GM19351 (cell line): ENCODE data around the gene NOP16.

ENCODE experiments used
- ATAC-seq: cut with Tn5 transposase; IDR thresholded peaks from one replicate; pipeline ENCODE4 v1.9.1; 2021; ENCODE audit warnings: mild to moderate bottlenecking, moderate library complexity; ENCODE audit not compliant: unreplicated experiment

NOP16 gene

GRCh38 chr5:176388003-176388443, 375 bp downstream of the NOP16 start:
- peak; percentile 0 for ATAC-seq

- ATAC-seq = no peak
Observed at GRCh38 chr5:176387384-176387925, 943 bp downstream of the NOP16 start.

- no peak for ATAC-seq
Observed at GRCh38 chr5:176386491-176386890, 1.9 kb downstream of the NOP16 start.

GRCh38 chr5:176384991-176385390, 3.4 kb downstream of the NOP16 start:
- no peak for ATAC-seq

GRCh38 chr5:176384366-176384930, 4.0 kb downstream of the NOP16 start:
- ATAC-seq = no peak

GRCh38 chr5:176383961-176384360, 4.4 kb downstream of the NOP16 start:
- no peak for ATAC-seq

GRCh38 chr5:176383248-176383905, 5.0 kb downstream of the NOP16 start:
- no peak for ATAC-seq

GRCh38 chr5:176382721-176383120, 5.7 kb downstream of the NOP16 start:
- ATAC-seq = no peak

GRCh38 chr5:176381979-176382378, 6.4 kb downstream of the NOP16 start:
- no peak for ATAC-seq

- ATAC-seq = no peak
Observed at GRCh38 chr5:176381423-176381822, 7.0 kb downstream of the NOP16 start.

- no peak for ATAC-seq
Observed at GRCh38 chr5:176379881-176380280, 8.5 kb downstream of the NOP16 start.

- ATAC-seq = no peak
Observed at GRCh38 chr5:176373100-176373818, 15.1 kb downstream of the NOP16 start.

- ATAC-seq = no peak
Observed at GRCh38 chr5:176371621-176372539, 16.5 kb downstream of the NOP16 start.

GRCh38 chr5:176369934-176370711, 18.3 kb downstream of the NOP16 start:
- no peak for ATAC-seq

- no peak for ATAC-seq
Observed at GRCh38 chr5:176368726-176369125, 19.7 kb downstream of the NOP16 start.

- ATAC-seq = no peak
Observed at GRCh38 chr5:176366232-176366894, 22.0 kb downstream of the NOP16 start.

- ATAC-seq = peak; percentile 39
Observed at GRCh38 chr5:176365351-176366231, 22.8 kb downstream of the NOP16 start, which contains the start of gene ARL10. Gene ARL10 (plus strand): TSS chr5:176365487. CDS start chr5:176365564, 77 bp downstream.

GRCh38 chr5:176364765-176365350, 23.5 kb downstream of the NOP16 start:
- no peak for ATAC-seq
